Measurements from ENCODE around the gene RAB32. TPM values are rescaled to one million over a fixed set of nuclear protein-coding genes. Genes with fewer than 3 reads are reported as not detected.

The RAB32 gene
- total RNA-seq: 132 and 164 TPM in 2 replicates

GRCh38 chr6:146543211-146543939 is at the start of gene RAB32:
Gene RAB32 (plus strand): TSS chr6:146543833. CDS start chr6:146543872, 39 bp downstream.

GRCh38 chr6:146598772-146599405 is 55.3 kb downstream of the RAB32 start, which contains the start of gene ADGB:
Gene ADGB (plus strand): TSS chr6:146598972. CDS start chr6:146599041, 69 bp downstream.

Other genes starting within 250 kb of the RAB32 start
- gene ADGB, start 55.1 kb downstream of the RAB32 start, total RNA-seq: not detected in 2 replicates

All from regular cardiac myocyte (primary cell).